Neural progenitor cell (in vitro differentiated cells): ENCODE results near the gene TMEM244. TPM values are rescaled to one million over a fixed set of nuclear protein-coding genes. Genes with fewer than 3 reads are reported as not detected.
"Not testable (repeated sequence)": the region's sequence is repeated elsewhere in the genome, so short reads cannot be mapped to it uniquely, and the experiment has no call there.

ENCODE experiments used
- DNase-seq: peaks from one replicate; pipeline ENCODE4 v3.0.0-alpha.2; 2016; ENCODE audit warnings: low spot score
- H2AFZ ChIP-seq: fragments of 200-600 bp; sonication (generic); replicated peaks from 2 replicates; pipeline ENCODE4 v1.6.1; 2016; ENCODE audit warnings: antibody characterized with exemption
- H3F3A ChIP-seq: fragments of 200-600 bp; sonication (generic); 2 replicates; pipeline ENCODE4 v1.6.1; 2016; ENCODE audit warnings: antibody characterized with exemption, low read depth
- H3K27ac ChIP-seq: fragments of 200-600 bp; sonication (generic); 2 replicates; pipeline ENCODE4 v1.5.1; 2016; ENCODE audit warnings: mild to moderate bottlenecking
- H3K27me3 ChIP-seq: fragments of 200-600 bp; sonication (generic); 2 replicates; pipeline ENCODE4 v1.6.1; 2016; ENCODE audit warnings: mild to moderate bottlenecking, moderate library complexity
- H3K36me3 ChIP-seq: fragments of 200-600 bp; sonication (generic); 2 replicates; pipeline ENCODE4 v1.5.1; 2016
- H3K4me1 ChIP-seq: fragments of 200-600 bp; sonication (generic); 2 replicates; pipeline ENCODE4 v1.6.1; 2016; ENCODE audit warnings: mixed run types
- H3K4me2 ChIP-seq: fragments of 200-600 bp; sonication (generic); 2 replicates; pipeline ENCODE4 v1.6.1; 2016
- H3K4me3 ChIP-seq: fragments of 200-600 bp; sonication (generic); 2 replicates; pipeline ENCODE4 v1.5.1; 2016
- H3K79me2 ChIP-seq: fragments of 200-600 bp; sonication (generic); 2 replicates; pipeline ENCODE4 v1.6.1; 2016; ENCODE audit warnings: low read depth
- H3K9ac ChIP-seq: fragments of 200-600 bp; sonication (generic); 2 replicates; pipeline ENCODE4 v1.6.1; 2016
- H3K9me3 ChIP-seq: fragments of 200-600 bp; sonication (generic); 2 replicates; pipeline ENCODE4 v1.5.1; 2016; ENCODE audit warnings: low read depth
- H4K20me1 ChIP-seq: fragments of 200-600 bp; sonication (generic); 2 replicates; pipeline ENCODE4 v1.6.1; 2016; ENCODE audit warnings: low read depth
- H3K27ac Mint-ChIP-seq: 3 replicates; pipeline ENCODE4 v1.8.0; 2021; ENCODE audit warnings: mixed read lengths
- H3K27me3 Mint-ChIP-seq: 2 replicates; pipeline ENCODE4 v1.8.0; 2022; ENCODE audit warnings: low read depth, mild to moderate bottlenecking, inconsistent platforms, moderate library complexity, mixed read lengths; ENCODE audit not compliant: insufficient read depth
- H3K36me3 Mint-ChIP-seq: 3 replicates; pipeline ENCODE4 v1.8.0; 2021; ENCODE audit warnings: mixed read lengths
- H3K4me1 Mint-ChIP-seq: 3 replicates; pipeline ENCODE4 v1.8.0; 2021; ENCODE audit warnings: mixed read lengths
- H3K4me3 Mint-ChIP-seq: 3 replicates; pipeline ENCODE4 v1.8.0; 2021; ENCODE audit warnings: mild to moderate bottlenecking, moderate library complexity, mixed read lengths
- H3K9me3 Mint-ChIP-seq: 3 replicates; pipeline ENCODE4 v1.8.0; 2020; ENCODE audit warnings: mixed read lengths
- CTCF ChIP-seq: fragments of 200-600 bp; sonication (generic); IDR thresholded peaks from 2 replicates; pipeline ENCODE4 v1.5.1; 2017; ENCODE audit warnings: antibody characterized with exemption, mild to moderate bottlenecking
- EZH2 ChIP-seq: fragments of 200-600 bp; sonication (generic); IDR thresholded peaks from 2 replicates; pipeline ENCODE4 v1.6.1; 2017; ENCODE audit warnings: antibody characterized with exemption, mild to moderate bottlenecking, moderate library complexity
- EZH2phosphoT487 ChIP-seq: fragments of 200-600 bp; sonication (generic); IDR thresholded peaks from 2 replicates; pipeline ENCODE4 v1.6.1; 2017; ENCODE audit warnings: antibody characterized with exemption
- total RNA-seq: library from RNA; depleted of rRNA; stranded (reverse); fragments of >200 nt; gene quantifications from 2 replicates; pipeline ENCODE4 v1.2.3, GENCODE V29; 2015; ENCODE audit warnings: low replicate concordance

TMEM244 gene
- total RNA-seq, 1 donor from 2014 or later: not detected

GRCh38 chr6:129843573-129843972 lies 17.5 kb downstream of the TMEM244 start:
- Mint-ChIP-seq H3K27ac (no peak overlapping the region), H3K4me1 (no peaks in the 10 kb centered on the region), H3K36me3 (no peaks in the 10 kb centered on the region), H3K27me3 (no peaks in the 10 kb centered on the region), H3K9me3 (peaks cover 2% of the 10 kb centered on the region), H3K4me3 (no peak overlapping the region)
- no peak overlapping the region for H3K9ac ChIP-seq
- H2AFZ ChIP-seq: no peak overlapping the region
- H3K27ac ChIP-seq: no peak overlapping the region
- H3K36me3 ChIP-seq: no peaks in the 10 kb centered on the region
- no peaks in the 10 kb centered on the region for H4K20me1 ChIP-seq
- no peaks in the 10 kb centered on the region for H3F3A ChIP-seq
- TF ChIP-seq CTCF (no peak), EZH2 (no peak), EZH2phosphoT487 (no peak)
- H3K4me1 ChIP-seq: no peaks in the 10 kb centered on the region
- no peak overlapping the region for H3K4me3 ChIP-seq
- no peaks in the 10 kb centered on the region for H3K9me3 ChIP-seq
- H3K27me3 ChIP-seq: no peaks in the 10 kb centered on the region
- H3K4me2 ChIP-seq: no peak overlapping the region
- no peak for DNase-seq
- no peaks in the 10 kb centered on the region for H3K79me2 ChIP-seq

- Histone ChIP-seq H3K9ac (no peak overlapping the region), H3K9me3 (no peaks in the 10 kb centered on the region), H3K4me1 (no peaks in the 10 kb centered on the region), H3K27ac (no peak overlapping the region), H3K79me2 (no peaks in the 10 kb centered on the region), H3K4me2 (no peak overlapping the region), H2AFZ (no peak overlapping the region), H3K36me3 (no peaks in the 10 kb centered on the region), H3F3A (no peaks in the 10 kb centered on the region), H3K4me3 (no peak overlapping the region), H3K27me3 (no peaks in the 10 kb centered on the region), H4K20me1 (no peaks in the 10 kb centered on the region)
- H3K4me1 Mint-ChIP-seq: no peaks in the 10 kb centered on the region
- TF ChIP-seq EZH2phosphoT487 (no peak), CTCF (no peak), EZH2 (no peak)
- H3K9me3 Mint-ChIP-seq: peaks cover 4% of the 10 kb centered on the region
- DNase-seq: no peak
- H3K36me3 Mint-ChIP-seq: no peaks in the 10 kb centered on the region
- H3K27me3 Mint-ChIP-seq: no peaks in the 10 kb centered on the region
- H3K4me3 Mint-ChIP-seq: no peak overlapping the region
- no peak overlapping the region for H3K27ac Mint-ChIP-seq
Observed at GRCh38 chr6:129842881-129843409, 18.2 kb downstream of the TMEM244 start.

- H3K9me3 Mint-ChIP-seq: peaks cover 3% of the 10 kb centered on the region
- no peaks in the 10 kb centered on the region for H3K27me3 Mint-ChIP-seq
- H3K4me3 ChIP-seq: no peak overlapping the region
- H3K27ac Mint-ChIP-seq: no peak overlapping the region
- no peaks in the 10 kb centered on the region for H3F3A ChIP-seq
- H3K27me3 ChIP-seq: no peaks in the 10 kb centered on the region
- H3K4me1 ChIP-seq: no peaks in the 10 kb centered on the region
- no peak for DNase-seq
- H3K9me3 ChIP-seq: no peaks in the 10 kb centered on the region
- no peaks in the 10 kb centered on the region for H3K4me1 Mint-ChIP-seq
- H4K20me1 ChIP-seq: no peaks in the 10 kb centered on the region
- no peak overlapping the region for H2AFZ ChIP-seq
- H3K36me3 ChIP-seq: no peaks in the 10 kb centered on the region
- H3K36me3 Mint-ChIP-seq: no peaks in the 10 kb centered on the region
- H3K4me2 ChIP-seq: no peak overlapping the region
- no peak overlapping the region for H3K9ac ChIP-seq
- no peak overlapping the region for H3K4me3 Mint-ChIP-seq
- no peak overlapping the region for H3K27ac ChIP-seq
- H3K79me2 ChIP-seq: no peaks in the 10 kb centered on the region
- TF ChIP-seq EZH2phosphoT487 (no peak), EZH2 (no peak), CTCF (no peak)
Observed at GRCh38 chr6:129842137-129842536, 19.0 kb downstream of the TMEM244 start.

GRCh38 chr6:129839562-129839961 lies 21.6 kb downstream of the TMEM244 start:
- not testable (repeated sequence) for H3K79me2 ChIP-seq, H3K27ac ChIP-seq, H3K4me3 ChIP-seq, H3K36me3 Mint-ChIP-seq, DNase-seq, H3F3A ChIP-seq, H3K9ac ChIP-seq, H3K4me3 Mint-ChIP-seq, H3K36me3 ChIP-seq, H3K4me2 ChIP-seq, H3K27ac Mint-ChIP-seq, H3K27me3 Mint-ChIP-seq, H3K9me3 ChIP-seq, H2AFZ ChIP-seq, H3K4me1 Mint-ChIP-seq, H3K4me1 ChIP-seq, H3K27me3 ChIP-seq, H3K9me3 Mint-ChIP-seq, H4K20me1 ChIP-seq
